Loucy (cell line): Measurements from ENCODE around the gene LRP3.

ENCODE experiments used
- CTCF ChIP-seq: fragments of 200-600 bp; sonication (generic); conservative IDR thresholded peaks from 2 replicates; pipeline ENCODE4 v1.5.1; 2014; ENCODE audit warnings: mild to moderate bottlenecking, antibody characterized with exemption, low read length
- EZH2phosphoT487 ChIP-seq: fragments of 200-600 bp; IDR thresholded peaks from 2 replicates; pipeline ENCODE4 v1.6.1; 2018; ENCODE audit warnings: antibody characterized with exemption, mild to moderate bottlenecking, moderate library complexity, borderline replicate concordance

DNA sequence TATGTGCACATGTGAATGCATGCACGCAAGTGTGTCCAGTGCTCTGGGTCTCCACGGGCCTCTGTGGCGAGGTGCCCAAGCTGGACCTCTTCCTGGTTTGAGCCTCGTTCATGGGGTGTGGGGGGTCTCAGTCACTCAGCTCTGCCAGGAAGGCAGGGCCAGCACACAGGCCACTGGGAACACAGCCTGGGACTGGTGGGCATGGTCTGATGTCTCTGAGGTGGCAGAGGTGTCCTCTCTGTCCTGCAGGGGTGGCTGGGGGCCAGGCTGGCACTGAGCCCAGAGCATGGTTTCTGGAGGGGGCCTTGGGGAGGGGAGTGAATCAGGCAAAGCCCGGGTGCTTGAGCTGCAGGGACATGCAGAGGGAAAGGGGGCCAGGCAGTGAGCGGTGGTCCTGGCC is 9.4 kb downstream of the LRP3 start:
- TF ChIP-seq EZH2phosphoT487, result no peak
- TF ChIP-seq CTCF, result no peak
